CD4-positive, alpha-beta T cell treated with Interleukin-6 at 100 ng/mL for 8 hours (primary cell): Measurements from ENCODE around the gene RANBP3.

Experiments
- DNase-seq: peaks from one replicate; pipeline ENCODE4 v3.0.0-alpha.2; 2020; ENCODE audit warnings: mixed read lengths, low spot score

RANBP3 gene

DNA sequence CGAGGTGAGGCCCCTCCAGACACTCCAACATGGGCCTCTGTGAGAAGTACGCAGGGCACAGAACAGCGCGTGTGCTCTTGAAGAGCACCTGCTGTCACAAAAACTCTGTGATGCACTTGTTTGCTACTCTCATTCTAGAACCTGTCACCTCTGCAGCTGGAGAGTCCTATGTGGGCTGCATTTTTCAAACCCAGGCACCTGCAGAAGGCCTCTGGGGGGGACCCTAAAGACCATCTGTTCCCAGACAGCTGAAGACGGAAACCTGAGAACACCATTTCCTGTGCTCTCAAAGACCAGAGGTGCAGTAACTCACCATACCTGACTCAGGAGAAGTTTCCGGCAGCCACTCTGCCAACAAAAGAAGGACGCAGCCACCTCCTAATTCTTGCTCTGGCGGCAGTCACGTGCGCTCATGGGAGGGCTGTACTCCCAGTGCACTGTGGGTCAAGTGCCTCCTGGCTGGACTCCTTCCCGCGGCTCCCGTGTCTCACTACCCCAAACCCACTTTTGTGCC, 28.1 kb downstream of the RANBP3 start:
- DNase-seq = peak; percentile 55

GRCh38 chr19:5948752-5949564, 29.0 kb downstream of the RANBP3 start:
- peak; percentile 28 for DNase-seq

- DNase-seq = no peak
Measured at GRCh38 chr19:5947435-5947834, 30.5 kb downstream of the RANBP3 start.

DNA sequence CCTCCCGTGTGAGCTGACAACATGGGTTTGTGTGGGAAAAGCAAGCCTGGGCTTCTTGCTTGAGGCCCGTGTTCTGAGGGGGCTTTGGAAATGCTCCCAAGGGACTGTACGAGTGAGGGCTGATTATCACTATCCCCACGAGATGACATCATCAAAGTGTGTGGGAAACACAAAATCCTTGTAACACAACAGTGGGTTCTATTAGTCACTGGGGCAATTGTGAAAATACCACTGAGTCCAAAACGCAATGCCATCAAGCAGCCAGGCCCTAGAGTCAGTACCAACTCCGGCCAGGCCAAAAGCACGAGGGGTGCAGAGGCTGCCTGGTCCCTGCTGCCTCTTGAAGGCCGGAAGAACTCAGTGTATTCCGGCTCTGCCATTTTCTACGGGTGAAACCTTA, 34.3 kb downstream of the RANBP3 start:
- DNase-seq = no peak

GRCh38 chr19:5943045-5943444, 34.9 kb downstream of the RANBP3 start:
- no peak for DNase-seq

DNA sequence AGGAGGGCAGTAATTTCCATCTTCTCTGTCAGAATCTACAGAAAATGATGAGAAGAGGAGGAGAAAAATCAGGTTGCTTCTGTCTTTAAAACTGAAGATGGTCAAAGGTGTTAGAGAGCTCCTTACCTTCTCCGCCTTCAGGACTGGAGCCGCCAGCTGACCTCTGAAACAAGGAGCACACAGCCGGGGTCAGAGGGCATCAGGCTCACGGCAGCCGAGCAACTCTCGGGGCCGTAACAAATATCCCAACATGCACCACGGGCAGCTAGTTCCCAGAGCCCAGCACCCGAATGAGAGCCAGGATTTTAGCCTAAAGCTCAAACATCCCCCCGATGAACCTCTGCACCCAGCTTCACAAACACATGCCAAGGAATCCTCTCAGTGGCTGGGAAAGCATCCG, 36.3 kb downstream of the RANBP3 start:
- no peak for DNase-seq

DNA sequence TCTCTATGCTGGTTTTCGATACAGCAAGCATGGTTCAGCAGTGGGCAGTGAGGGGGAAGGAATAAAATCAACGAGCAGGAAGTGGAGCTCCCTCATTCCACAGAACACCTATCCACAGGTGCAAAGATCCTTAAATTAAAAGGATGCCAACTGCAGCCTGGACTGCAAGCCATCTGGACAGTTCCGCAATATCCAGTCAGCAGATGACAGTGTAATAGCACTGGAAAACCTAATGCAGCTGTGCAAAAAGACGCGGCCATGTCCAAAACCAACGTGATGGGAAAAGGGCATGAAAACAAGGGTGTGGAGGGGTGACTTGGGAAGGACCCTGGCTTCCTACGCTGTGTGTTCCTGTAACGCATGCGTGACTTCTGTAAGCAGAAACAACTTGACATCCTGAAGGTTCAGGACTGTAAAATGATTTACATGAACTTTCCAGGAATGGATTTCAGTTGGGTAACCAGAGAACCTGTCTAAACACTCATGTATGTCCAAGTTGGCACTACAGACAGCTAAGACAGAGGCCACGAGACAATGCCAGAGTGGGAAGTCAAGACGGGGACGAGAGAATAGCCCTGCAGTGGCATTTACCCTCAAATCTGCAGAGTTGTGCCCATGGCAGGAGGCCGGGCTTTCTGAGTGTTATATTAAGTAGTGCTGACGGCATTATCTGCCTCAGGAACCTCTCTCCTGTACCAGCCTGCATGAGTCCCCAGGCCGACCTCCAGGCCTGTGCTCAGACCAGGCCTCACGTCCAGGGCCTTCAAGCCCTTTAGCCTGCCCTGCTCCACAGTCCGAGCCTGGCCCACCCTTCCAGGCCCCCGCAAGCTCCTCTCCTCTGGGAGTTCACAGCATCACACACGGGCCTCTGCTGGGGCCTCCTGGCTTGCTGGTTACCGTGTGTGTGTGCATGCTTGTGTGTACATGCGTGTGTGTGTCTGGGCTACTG, 37.4 kb downstream of the RANBP3 start:
- no peak for DNase-seq

GRCh38 chr19:5937550-5937949, 40.4 kb downstream of the RANBP3 start:
- no peak for DNase-seq

DNA sequence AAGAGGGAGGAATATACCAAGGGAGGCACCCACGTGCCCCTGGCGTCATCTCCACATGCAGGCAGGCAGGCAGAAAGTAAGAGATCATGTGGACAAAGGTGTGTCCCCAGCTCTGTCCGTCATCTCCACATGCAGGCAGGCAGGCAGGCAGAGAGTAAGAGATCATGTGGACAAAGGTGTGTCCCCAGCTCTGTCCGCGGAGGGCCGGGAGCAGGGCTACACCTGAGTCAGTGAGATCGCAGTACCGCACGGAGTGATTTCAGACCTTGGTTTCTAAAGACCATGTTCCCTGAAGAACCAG, 41.7 kb downstream of the RANBP3 start:
- DNase-seq = no peak

DNA sequence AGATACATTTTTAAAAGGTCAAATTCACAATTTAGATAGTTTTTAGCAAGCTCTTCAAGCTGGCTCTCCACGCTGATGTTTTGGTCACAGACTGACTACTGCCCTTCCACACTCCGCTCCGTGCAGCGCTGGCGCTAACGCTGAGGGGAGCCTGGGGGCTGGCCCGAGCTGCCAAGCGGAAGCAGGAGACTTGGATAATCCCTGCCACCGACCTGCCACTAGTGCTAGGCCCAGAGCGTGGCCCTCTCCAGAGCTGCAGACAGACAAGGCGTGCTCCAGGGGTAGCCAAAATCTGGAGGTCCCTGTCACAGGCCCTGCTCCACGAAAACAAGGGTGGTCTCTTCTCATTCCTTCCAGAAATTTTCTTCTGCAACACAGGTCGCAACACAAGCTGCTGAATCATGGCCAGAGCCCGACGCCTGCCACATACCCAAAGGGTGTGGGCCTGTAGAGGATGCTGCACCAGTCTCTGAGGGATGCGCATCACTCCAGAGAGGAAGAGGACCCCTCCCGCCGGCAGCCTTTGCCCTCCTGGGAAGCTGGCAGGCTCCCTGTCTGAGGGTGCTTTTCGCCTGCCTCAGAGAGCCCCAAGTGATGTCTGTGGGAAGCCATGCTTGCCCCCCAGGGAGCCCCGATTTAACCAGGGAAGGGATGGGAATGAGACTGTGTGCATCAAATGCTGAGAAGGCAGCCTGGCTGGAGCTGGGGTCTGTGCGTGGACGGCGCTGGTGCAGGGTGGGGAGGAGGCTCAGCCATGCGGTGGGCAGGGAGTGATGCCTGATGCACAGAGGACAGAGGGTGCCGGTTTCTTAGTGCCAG, 42.3 kb downstream of the RANBP3 start:
- DNase-seq = no peak

DNA sequence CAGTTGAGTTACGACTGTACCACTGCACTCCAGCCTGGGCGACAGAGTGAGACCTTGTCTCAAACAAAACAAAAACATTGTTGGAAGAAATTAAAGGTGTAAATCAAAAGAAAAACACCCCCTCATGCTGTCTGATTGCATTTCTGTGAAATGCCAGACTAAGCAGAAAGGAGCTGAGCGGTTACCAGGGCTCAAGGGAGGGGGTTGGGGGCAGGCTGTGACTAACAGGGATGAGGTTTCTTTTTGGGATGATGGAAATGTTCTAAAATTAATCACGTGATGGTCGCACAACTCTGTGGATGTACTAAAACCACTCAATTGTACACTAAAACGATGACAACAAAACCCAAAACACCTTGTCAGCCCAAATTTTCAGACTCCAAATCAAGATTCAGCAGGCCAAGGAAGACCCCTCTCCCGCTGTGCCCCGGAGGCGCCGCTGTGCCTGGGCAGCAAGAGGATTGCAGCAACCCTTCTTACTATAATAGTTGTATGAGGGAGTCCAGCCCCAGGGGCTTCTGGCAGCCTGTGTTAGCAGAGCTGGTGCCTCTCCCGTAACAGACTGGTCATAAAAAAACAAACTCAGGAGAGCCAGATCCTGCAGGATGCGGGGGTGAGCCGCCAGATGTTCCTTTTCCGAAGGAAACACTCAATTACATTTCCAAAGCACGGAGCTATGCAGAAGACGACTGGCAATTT, 43.0 kb downstream of the RANBP3 start:
- DNase-seq = no peak

GRCh38 chr19:5934069-5934401, 43.9 kb downstream of the RANBP3 start:
- DNase-seq = no peak

- DNase-seq = no peak
Measured at GRCh38 chr19:5933391-5934068, 44.4 kb downstream of the RANBP3 start.

- DNase-seq = no peak
Measured at GRCh38 chr19:5932609-5933262, 45.2 kb downstream of the RANBP3 start.

- DNase-seq = no peak
Measured at GRCh38 chr19:5932146-5932545, 45.8 kb downstream of the RANBP3 start.

DNA sequence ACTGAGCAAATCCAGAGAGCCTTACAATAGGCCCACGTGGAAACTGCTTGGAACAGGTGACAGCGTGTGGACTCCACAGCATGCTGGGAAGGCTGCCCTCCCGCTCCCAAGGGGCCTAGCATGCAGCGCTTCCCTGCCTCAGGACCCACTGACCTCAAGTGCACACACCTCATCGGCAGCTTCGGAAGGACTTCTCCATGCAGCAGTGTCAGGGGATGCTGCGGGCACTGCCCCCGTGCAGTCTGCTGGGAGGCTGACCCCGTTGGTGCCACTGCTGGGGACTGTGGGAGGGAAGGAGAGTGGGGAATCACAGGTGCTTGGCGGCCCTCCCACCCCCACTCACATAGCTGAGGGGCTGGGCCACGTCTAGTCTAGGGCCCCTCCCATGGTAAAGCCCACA, 46.7 kb downstream of the RANBP3 start:
- no peak for DNase-seq

DNA sequence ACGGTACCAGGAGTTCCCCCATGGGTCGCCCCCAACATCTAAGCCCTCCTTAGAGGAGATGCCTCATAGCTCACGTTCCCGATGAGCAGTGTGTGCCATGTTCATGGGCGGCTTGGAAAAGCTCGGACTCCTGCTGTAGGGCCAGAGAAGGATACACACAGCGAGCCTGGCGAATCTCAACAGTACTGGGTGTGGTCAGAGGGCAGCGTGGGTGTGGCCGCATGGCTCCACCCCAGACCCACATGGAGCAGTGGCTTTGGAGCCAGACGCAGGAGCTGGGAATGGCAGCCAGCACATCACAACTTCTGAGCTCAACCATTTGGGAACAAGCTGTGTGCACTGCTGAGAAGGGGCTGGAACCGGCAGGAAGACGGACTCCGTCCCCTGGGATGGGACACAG, 48.3 kb downstream of the RANBP3 start:
- DNase-seq = no peak

DNA sequence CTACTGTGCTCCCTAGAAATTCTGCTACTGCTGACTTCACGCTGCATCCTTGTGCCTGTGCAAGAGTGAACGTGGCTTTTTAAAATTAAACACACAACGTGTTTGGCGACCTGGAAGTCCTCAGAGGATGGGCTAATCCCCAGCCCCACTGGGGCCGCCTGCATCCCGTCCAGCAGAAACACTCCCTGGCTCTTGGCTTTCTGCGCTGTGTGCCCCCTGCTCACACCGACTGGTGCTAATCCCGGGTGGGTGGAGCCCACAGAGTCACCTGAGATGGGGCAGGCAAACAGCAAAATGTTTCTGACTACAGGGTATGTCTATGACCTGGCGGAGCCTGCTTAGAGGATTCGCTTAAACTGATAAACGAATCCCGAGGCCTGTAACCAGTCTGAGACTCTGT, 48.8 kb downstream of the RANBP3 start:
- DNase-seq = no peak

DNA sequence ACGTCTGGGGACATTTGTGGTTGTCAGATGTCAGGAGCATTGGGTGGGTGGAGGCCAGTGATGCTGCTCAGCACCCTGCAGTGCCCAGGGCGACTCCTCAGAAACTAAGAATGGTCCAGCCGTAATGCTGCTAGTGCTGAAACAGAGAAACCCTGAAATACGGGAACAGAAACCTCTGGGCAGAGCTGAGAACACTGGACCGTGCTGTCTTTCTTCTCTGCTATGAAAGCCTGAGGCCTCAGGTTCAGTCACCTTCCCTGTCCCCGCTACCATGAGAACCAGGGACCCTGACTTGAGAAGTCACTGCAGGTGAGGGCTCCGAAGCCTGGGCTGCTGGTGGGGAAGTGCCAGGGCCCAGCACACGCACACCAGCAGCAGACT, 50.5 kb downstream of the RANBP3 start:
- no peak for DNase-seq

DNA sequence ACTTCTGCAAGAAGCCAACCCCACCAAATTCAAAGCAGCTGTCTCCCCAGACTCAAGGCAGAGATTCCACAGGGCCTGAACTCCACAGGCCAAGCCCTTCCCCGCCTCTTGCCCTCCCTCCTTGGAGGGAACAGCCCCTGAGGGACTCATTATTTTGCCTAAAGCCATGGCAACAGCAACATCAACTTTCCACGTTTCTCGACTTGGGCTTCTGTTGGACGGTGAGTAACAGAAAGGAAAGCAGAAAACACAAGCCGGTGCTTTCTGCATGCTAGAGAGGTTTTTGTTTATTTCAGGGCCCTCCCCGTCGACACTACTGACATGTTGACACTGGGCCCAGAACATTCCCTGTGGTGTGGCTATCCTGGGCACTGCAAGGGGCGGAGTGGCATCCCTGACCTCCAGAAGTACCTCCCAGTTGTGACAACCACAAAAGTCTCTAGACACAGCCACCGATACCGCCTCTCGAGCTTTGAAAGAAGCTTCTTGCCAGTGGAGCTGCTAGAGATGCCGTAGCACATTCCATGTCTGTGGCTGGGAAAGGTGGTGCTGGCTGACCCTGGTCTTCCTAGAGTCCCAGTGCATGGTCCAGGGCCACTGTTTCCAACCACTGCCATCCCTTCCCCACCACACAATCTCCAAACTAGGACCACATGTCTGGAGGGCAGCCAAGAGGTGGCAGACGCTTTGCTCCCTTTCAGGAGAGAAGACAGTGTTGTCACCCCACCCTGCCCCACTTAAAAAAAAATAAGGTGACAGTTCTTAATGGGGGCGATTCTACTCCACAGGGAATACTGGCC, 51.1 kb downstream of the RANBP3 start:
- DNase-seq = no peak
